ENCODE results near the gene RERE.
"Not testable (repeated sequence)": the region's sequence is repeated elsewhere in the genome, so short reads cannot be mapped to it uniquely, and the experiment has no call there.

The RERE gene

GRCh38 chr1:8747879-8748825 is 69.3 kb downstream of the RERE start:
- no peak for DNase-seq

- no peak for DNase-seq
These were observed 70.9 kb downstream of the RERE start for GRCh38 chr1:8746554-8746953.

- DNase-seq: no peak
These were observed 71.6 kb downstream of the RERE start for GRCh38 chr1:8745749-8746390.

GRCh38 chr1:8745346-8745745 is 72.1 kb downstream of the RERE start:
- no peak for DNase-seq

- DNase-seq: no peak
These were observed 75.2 kb downstream of the RERE start for GRCh38 chr1:8742022-8742924.

GRCh38 chr1:8740034-8740449 is 77.4 kb downstream of the RERE start:
- no peak for DNase-seq

GRCh38 chr1:8739377-8739776 is 78.1 kb downstream of the RERE start:
- DNase-seq: no peak

- no peak for DNase-seq
These were observed 80.5 kb downstream of the RERE start for GRCh38 chr1:8736927-8737326.

GRCh38 chr1:8733484-8733883 is 84.0 kb downstream of the RERE start:
- no peak for DNase-seq

GRCh38 chr1:8731162-8731561 is 86.3 kb downstream of the RERE start:
- DNase-seq: no peak

GRCh38 chr1:8728464-8728863 is 89.0 kb downstream of the RERE start:
- no peak for DNase-seq

GRCh38 chr1:8727809-8728213 is 89.6 kb downstream of the RERE start:
- no peak for DNase-seq

- not testable (repeated sequence) for DNase-seq
These were observed 90.1 kb downstream of the RERE start for GRCh38 chr1:8727316-8727715.

- DNase-seq: not testable (repeated sequence)
These were observed 90.6 kb downstream of the RERE start for GRCh38 chr1:8726801-8727186.

GRCh38 chr1:8723010-8723409 is 94.4 kb downstream of the RERE start:
- DNase-seq: no peak

GRCh38 chr1:8722366-8722765 is 95.1 kb downstream of the RERE start:
- no peak for DNase-seq

GRCh38 chr1:8721679-8722324 is 95.6 kb downstream of the RERE start:
- no peak for DNase-seq

GRCh38 chr1:8720347-8720746 is 97.1 kb downstream of the RERE start:
- DNase-seq: no peak

- DNase-seq: no peak
These were observed 98.5 kb downstream of the RERE start for GRCh38 chr1:8718850-8719361.

GRCh38 chr1:8717148-8717547 is 100.3 kb downstream of the RERE start:
- no peak for DNase-seq

GRCh38 chr1:8716238-8716637 is 101.2 kb downstream of the RERE start:
- no peak for DNase-seq

- no peak for DNase-seq
These were observed 103.3 kb downstream of the RERE start for GRCh38 chr1:8714173-8714572.
